ENCODE measurements around the gene SPTBN5.

SPTBN5 gene

GRCh38 chr15:41820791-41821423 is 72.9 kb downstream of the SPTBN5 start:
- ATAC-seq = no peak
- TF ChIP-seq ESRRG (CRISPR knock-in tag; IDR thresholded peaks at IDR 0.05) (no peak), ZC3H10 (CRISPR knock-in tag; IDR thresholded peaks at IDR 0.05) (no peak), ISL1 (CRISPR knock-in tag; IDR thresholded peaks at IDR 0.05) (no peak), GLIS3 (CRISPR knock-in tag; IDR thresholded peaks at IDR 0.05) (no peak), ARNTL (CRISPR knock-in tag; IDR thresholded peaks at IDR 0.05; ENCODE audit: borderline replicate concordance, low read depth) (no peak), ZNF70 (CRISPR knock-in tag; IDR thresholded peaks at IDR 0.05) (no peak), CSRNP3 (CRISPR knock-in tag; IDR thresholded peaks at IDR 0.05) (no peak), CSDC2 (CRISPR knock-in tag; IDR thresholded peaks at IDR 0.05) (no peak), ZNF8 (CRISPR knock-in tag; IDR thresholded peaks at IDR 0.05) (no peak), TOX (CRISPR knock-in tag; IDR thresholded peaks at IDR 0.05; ENCODE audit: borderline replicate concordance) (no peak), BACH2 (CRISPR knock-in tag; IDR thresholded peaks at IDR 0.05; ENCODE audit: borderline replicate concordance) (no peak), ZNF565 (CRISPR knock-in tag; conservative IDR thresholded peaks at IDR 0.05; ENCODE audit: low read depth) (no peak), ZFP3 (CRISPR knock-in tag; IDR thresholded peaks at IDR 0.05) (no peak), TCF4 (CRISPR knock-in tag; IDR thresholded peaks at IDR 0.05; ENCODE audit: borderline replicate concordance) (no peak), RARB (CRISPR knock-in tag; IDR thresholded peaks at IDR 0.05) (no peak), CREB5 (CRISPR knock-in tag; IDR thresholded peaks at IDR 0.05; ENCODE audit: low read depth) (no peak), TSHZ2 (CRISPR knock-in tag; IDR thresholded peaks at IDR 0.05) (no peak), SNAI2 (CRISPR knock-in tag; IDR thresholded peaks at IDR 0.05) (no peak), POU6F1 (CRISPR knock-in tag; IDR thresholded peaks at IDR 0.05; ENCODE audit: borderline replicate concordance, low read depth) (no peak), PATZ1 (CRISPR knock-in tag; IDR thresholded peaks at IDR 0.05; ENCODE audit: borderline replicate concordance) (no peak)

GRCh38 chr15:41819455-41820050 is 74.3 kb downstream of the SPTBN5 start:
- no peak for ATAC-seq
- TF ChIP-seq BACH2 (CRISPR knock-in tag; IDR thresholded peaks at IDR 0.05; ENCODE audit: borderline replicate concordance) (no peak), ESRRG (CRISPR knock-in tag; IDR thresholded peaks at IDR 0.05) (no peak), TOX (CRISPR knock-in tag; IDR thresholded peaks at IDR 0.05; ENCODE audit: borderline replicate concordance) (no peak), GLIS3 (CRISPR knock-in tag; IDR thresholded peaks at IDR 0.05) (no peak), PATZ1 (CRISPR knock-in tag; IDR thresholded peaks at IDR 0.05; ENCODE audit: borderline replicate concordance) (no peak), CREB5 (CRISPR knock-in tag; IDR thresholded peaks at IDR 0.05; ENCODE audit: low read depth) (no peak), SNAI2 (CRISPR knock-in tag; IDR thresholded peaks at IDR 0.05) (no peak), ZNF565 (CRISPR knock-in tag; conservative IDR thresholded peaks at IDR 0.05; ENCODE audit: low read depth) (no peak), PPARA (CRISPR knock-in tag; IDR thresholded peaks at IDR 0.05; ENCODE audit: borderline replicate concordance) (no peak), TSHZ2 (CRISPR knock-in tag; IDR thresholded peaks at IDR 0.05) (no peak), ARNTL (CRISPR knock-in tag; IDR thresholded peaks at IDR 0.05; ENCODE audit: borderline replicate concordance, low read depth) (no peak), ISL1 (CRISPR knock-in tag; IDR thresholded peaks at IDR 0.05) (no peak), ZNF70 (CRISPR knock-in tag; IDR thresholded peaks at IDR 0.05) (no peak), ZFP30 (CRISPR knock-in tag; IDR thresholded peaks at IDR 0.05) (no peak), RARB (CRISPR knock-in tag; IDR thresholded peaks at IDR 0.05) (no peak)
